ENCODE data around the gene ZNF77. TPM values are rescaled to one million over a fixed set of nuclear protein-coding genes. Genes with fewer than 3 reads are reported as not detected.

The ZNF77 gene
- 3.9 TPM for polyA plus RNA-seq (2012; ENCODE audit: insufficient read length, low read depth)

DNA sequence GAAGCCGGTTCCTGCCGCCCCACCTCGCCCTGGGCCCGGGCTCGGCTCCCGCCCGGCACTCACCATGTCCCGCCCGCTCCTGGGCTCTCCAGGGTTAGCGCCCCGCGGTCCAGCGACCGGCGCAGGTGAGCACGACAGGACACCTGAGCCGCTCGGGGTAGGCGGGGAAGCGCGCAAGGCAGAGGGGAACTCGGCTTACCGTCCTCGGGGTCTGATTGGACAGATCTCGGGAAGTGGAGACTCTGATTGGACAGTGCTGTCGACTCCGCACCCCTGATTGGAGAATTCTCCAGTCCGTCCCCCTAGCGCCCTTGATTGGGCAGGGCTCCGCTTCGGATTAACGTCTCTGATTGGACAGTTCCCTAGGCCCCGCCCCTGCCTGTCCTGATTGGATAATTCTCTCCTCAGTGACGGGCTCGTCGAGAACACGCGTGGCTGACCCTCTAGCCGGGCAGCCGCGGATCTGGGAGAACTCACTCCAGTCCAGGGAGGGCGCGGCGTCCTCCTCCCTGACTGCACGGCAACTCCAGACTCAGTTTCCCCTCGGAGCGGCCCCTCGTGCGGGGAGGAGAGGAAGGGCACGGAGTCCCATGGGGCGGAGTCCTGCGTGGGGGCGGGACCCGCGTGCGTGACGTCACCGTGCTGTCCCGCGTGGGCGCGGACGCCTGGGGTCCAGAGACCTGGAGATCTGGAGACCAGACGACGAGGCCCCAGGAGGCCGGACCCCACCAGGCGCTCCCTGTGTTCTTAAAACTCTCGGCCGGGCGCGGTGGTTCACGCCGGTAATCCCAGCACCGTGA lies at the start of gene ZNF77:
ZNF77 (minus strand) TSS at position 197 of the 800 bp plus-strand sequence; CDS start at position 66, 131 bp downstream.
- TF ChIP-seq POLR2AphosphoS5 (IDR thresholded peaks at IDR 0.05; ENCODE audit: low read depth, low read length), result peak; percentile 82; the same call in 1 of the 2 replicates
- TF ChIP-seq TAF1 (IDR thresholded peaks at IDR 0.05; ENCODE audit: borderline replicate concordance, insufficient read depth, low read length), result no peak

DNA sequence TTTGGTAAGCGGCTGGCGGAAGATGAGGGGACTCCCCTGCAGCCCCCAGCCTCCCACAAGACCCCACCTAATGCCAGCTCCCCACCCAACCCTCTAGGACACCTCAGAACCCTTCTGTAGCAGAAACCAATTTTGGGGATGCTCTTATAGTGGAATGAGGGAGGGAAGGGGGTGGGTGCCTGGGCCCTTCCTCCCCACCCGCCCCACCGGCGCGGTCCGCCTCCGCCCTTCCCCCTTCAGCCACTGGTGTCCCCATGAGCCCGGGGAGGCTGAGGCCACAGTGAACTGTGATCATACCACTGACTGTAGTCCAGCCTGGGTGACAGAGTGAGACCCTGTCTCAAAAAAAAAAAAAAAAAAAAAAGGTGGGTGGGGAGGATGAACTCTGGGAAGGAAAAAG lies 48.8 kb upstream of the ZNF77 start:
- TF ChIP-seq, protein P1, sequence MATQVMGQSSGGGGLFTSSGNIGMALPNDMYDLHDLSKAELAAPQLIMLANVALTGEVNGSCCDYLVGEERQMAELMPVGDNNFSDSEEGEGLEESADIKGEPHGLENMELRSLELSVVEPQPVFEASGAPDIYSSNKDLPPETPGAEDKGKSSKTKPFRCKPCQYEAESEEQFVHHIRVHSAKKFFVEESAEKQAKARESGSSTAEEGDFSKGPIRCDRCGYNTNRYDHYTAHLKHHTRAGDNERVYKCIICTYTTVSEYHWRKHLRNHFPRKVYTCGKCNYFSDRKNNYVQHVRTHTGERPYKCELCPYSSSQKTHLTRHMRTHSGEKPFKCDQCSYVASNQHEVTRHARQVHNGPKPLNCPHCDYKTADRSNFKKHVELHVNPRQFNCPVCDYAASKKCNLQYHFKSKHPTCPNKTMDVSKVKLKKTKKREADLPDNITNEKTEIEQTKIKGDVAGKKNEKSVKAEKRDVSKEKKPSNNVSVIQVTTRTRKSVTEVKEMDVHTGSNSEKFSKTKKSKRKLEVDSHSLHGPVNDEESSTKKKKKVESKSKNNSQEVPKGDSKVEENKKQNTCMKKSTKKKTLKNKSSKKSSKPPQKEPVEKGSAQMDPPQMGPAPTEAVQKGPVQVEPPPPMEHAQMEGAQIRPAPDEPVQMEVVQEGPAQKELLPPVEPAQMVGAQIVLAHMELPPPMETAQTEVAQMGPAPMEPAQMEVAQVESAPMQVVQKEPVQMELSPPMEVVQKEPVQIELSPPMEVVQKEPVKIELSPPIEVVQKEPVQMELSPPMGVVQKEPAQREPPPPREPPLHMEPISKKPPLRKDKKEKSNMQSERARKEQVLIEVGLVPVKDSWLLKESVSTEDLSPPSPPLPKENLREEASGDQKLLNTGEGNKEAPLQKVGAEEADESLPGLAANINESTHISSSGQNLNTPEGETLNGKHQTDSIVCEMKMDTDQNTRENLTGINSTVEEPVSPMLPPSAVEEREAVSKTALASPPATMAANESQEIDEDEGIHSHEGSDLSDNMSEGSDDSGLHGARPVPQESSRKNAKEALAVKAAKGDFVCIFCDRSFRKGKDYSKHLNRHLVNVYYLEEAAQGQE (IDR thresholded peaks at IDR 0.05; ENCODE audit: insufficient read depth in 1 of 2, low read depth in 2 of 2, low read length in 2 of 2), result no peak
- TF ChIP-seq SIN3A (IDR thresholded peaks at IDR 0.05; ENCODE audit: borderline replicate concordance, insufficient read depth, low read length) (no peak), FOXP2 (optimal IDR thresholded peaks at IDR 0.05; ENCODE audit: borderline replicate concordance, extremely low read depth, extremely low read length, insufficient read depth) (no peak), TAF1 (IDR thresholded peaks at IDR 0.05; ENCODE audit: borderline replicate concordance, insufficient read depth, low read length) (no peak), POLR2AphosphoS5 (IDR thresholded peaks at IDR 0.05; ENCODE audit: low read depth, low read length) (no peak)

DNA sequence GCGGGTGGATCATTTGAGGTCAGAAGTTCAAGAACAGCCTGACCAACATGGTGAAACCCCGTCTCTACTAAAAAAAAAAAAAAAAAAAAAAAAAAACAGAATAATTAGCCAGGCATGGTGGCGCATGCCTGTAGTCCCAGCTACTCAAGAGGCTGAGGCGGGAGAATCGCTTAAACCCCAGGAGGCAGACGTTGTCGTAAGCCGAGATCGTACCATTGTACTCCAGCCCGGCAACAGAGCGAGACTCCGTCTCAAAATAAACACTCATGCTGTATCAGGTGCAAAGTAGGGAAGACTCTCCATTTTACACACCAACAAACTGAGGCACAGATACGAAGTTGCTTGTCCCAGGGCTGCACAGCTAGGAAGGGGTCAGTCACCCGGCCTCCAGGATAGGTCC lies 48.2 kb upstream of the ZNF77 start:
- TF ChIP-seq, protein P1 (IDR thresholded peaks at IDR 0.05; ENCODE audit: insufficient read depth in 1 of 2, low read depth in 2 of 2, low read length in 2 of 2), result no peak
- TF ChIP-seq POLR2AphosphoS5 (IDR thresholded peaks at IDR 0.05; ENCODE audit: low read depth, low read length) (no peak), SIN3A (IDR thresholded peaks at IDR 0.05; ENCODE audit: borderline replicate concordance, insufficient read depth, low read length) (no peak), FOXP2 (optimal IDR thresholded peaks at IDR 0.05; ENCODE audit: borderline replicate concordance, extremely low read depth, extremely low read length, insufficient read depth) (no peak), TAF1 (IDR thresholded peaks at IDR 0.05; ENCODE audit: borderline replicate concordance, insufficient read depth, low read length) (no peak)

DNA sequence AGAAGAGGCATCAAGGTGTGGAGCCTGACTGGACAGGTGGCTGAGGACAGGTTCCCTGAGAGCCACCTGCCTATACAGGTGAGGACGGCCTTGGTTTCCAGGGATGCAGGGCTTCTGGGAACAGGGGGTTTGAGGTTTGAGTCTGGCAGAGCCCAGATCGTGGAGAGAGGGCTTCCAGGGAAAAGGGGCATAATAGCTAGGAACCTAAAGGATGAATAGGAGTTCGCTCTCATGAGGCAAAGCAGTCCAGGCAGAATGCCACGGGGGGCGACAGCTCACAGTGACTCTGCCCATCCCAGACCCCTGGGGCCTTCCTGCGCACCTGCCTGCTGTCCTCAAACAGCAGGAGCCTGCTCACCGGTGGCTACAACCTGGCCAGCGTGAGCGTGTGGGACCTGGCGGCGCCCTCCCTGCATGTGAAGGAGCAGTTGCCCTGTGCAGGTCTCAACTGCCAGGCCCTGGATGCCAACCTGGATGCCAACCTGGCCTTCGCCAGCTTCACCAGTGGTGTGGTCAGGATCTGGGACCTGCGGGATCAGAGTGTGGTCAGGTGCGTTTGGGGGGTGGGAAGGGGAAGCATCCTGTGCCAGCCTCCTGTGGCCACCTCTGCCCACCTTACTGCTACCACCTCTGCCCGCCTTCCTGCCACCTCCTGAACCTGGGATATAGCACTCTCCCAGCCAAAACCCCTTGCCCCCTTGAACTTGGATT lies 44.6 kb upstream of the ZNF77 start:
- TF ChIP-seq FOXP2 (optimal IDR thresholded peaks at IDR 0.05; ENCODE audit: borderline replicate concordance, extremely low read depth, extremely low read length, insufficient read depth) (no peak), SIN3A (IDR thresholded peaks at IDR 0.05; ENCODE audit: borderline replicate concordance, insufficient read depth, low read length) (no peak), TAF1 (IDR thresholded peaks at IDR 0.05; ENCODE audit: borderline replicate concordance, insufficient read depth, low read length) (no peak), POLR2AphosphoS5 (IDR thresholded peaks at IDR 0.05; ENCODE audit: low read depth, low read length) (no peak)
- TF ChIP-seq, protein P1 (IDR thresholded peaks at IDR 0.05; ENCODE audit: insufficient read depth in 1 of 2, low read depth in 2 of 2, low read length in 2 of 2), result no peak

DNA sequence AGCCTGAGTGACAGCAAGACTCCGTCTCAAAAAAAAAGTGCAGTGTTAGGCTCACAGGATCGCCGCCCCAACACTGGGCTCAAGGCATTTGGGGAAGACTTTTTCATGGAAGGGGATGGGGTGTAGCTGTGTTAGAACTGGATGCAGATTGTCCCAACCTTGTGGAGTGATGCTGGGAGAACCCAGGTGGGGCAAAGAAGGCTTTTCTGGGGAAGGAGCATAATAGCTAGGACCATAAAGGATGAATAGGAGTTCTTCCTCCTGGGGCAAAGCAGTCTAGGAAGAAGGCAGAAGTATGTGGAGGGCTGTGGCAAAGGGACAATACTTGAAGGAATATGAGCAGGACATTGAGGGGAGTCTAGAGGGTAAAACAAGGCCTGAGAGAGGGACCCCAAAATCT lies 43.8 kb upstream of the ZNF77 start:
- TF ChIP-seq POLR2AphosphoS5 (IDR thresholded peaks at IDR 0.05; ENCODE audit: low read depth, low read length) (no peak), SIN3A (IDR thresholded peaks at IDR 0.05; ENCODE audit: borderline replicate concordance, insufficient read depth, low read length) (no peak), TAF1 (IDR thresholded peaks at IDR 0.05; ENCODE audit: borderline replicate concordance, insufficient read depth, low read length) (no peak), FOXP2 (optimal IDR thresholded peaks at IDR 0.05; ENCODE audit: borderline replicate concordance, extremely low read depth, extremely low read length, insufficient read depth) (no peak)
- TF ChIP-seq, protein P1 (IDR thresholded peaks at IDR 0.05; ENCODE audit: insufficient read depth in 1 of 2, low read depth in 2 of 2, low read length in 2 of 2), result no peak

Data from PFSK-1 (cell line).